ENCODE measurements around the gene IKZF5.

The IKZF5 gene

DNA sequence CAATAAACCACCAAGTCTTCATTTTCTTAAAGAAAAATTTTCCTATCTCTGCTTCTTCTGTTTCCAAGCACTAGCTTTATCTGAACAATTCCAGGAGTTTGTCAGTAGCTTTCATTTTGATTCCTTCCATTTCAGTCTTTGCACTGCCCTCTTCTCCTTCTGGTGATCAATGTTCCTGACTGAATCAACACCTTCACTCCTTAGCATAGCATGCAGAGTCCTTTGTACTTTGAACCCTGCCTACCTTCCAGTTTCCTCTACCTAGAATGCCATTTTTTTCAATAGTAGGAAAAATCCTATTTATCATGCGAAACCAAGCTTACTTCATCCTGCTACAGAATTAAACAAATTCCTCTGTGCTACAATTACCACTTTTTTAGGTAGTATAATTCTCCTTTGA is 52.7 kb downstream of the IKZF5 start:
- TF ChIP-seq, protein P1, sequence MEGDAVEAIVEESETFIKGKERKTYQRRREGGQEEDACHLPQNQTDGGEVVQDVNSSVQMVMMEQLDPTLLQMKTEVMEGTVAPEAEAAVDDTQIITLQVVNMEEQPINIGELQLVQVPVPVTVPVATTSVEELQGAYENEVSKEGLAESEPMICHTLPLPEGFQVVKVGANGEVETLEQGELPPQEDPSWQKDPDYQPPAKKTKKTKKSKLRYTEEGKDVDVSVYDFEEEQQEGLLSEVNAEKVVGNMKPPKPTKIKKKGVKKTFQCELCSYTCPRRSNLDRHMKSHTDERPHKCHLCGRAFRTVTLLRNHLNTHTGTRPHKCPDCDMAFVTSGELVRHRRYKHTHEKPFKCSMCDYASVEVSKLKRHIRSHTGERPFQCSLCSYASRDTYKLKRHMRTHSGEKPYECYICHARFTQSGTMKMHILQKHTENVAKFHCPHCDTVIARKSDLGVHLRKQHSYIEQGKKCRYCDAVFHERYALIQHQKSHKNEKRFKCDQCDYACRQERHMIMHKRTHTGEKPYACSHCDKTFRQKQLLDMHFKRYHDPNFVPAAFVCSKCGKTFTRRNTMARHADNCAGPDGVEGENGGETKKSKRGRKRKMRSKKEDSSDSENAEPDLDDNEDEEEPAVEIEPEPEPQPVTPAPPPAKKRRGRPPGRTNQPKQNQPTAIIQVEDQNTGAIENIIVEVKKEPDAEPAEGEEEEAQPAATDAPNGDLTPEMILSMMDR (conservative IDR thresholded peaks at IDR 0.05) = no peak
- TF ChIP-seq ZFX (IDR thresholded peaks at IDR 0.05) = no peak
- H3K27ac ChIP-seq = no peak overlapping the region

DNA sequence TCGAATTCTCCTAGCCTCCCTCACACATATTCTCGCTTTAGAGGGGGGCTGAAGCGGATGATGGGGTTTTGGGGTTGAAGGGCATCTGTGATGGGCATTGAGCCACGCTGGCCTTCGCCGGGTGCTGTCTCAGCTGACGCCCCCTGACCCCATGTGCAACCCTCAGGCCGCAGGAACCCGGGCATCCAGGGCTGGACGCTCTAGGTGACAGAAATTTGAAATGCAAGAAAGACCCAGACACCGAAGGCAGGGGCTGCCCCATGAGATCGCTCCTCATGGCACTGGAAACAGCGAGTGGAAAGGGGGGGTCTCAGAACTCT is 53.9 kb downstream of the IKZF5 start:
- H3K27ac ChIP-seq = peak overlapping the region; percentile 90
- no peak for TF ChIP-seq ZFX (IDR thresholded peaks at IDR 0.05)
- TF ChIP-seq, protein P1 (conservative IDR thresholded peaks at IDR 0.05) = no peak

DNA sequence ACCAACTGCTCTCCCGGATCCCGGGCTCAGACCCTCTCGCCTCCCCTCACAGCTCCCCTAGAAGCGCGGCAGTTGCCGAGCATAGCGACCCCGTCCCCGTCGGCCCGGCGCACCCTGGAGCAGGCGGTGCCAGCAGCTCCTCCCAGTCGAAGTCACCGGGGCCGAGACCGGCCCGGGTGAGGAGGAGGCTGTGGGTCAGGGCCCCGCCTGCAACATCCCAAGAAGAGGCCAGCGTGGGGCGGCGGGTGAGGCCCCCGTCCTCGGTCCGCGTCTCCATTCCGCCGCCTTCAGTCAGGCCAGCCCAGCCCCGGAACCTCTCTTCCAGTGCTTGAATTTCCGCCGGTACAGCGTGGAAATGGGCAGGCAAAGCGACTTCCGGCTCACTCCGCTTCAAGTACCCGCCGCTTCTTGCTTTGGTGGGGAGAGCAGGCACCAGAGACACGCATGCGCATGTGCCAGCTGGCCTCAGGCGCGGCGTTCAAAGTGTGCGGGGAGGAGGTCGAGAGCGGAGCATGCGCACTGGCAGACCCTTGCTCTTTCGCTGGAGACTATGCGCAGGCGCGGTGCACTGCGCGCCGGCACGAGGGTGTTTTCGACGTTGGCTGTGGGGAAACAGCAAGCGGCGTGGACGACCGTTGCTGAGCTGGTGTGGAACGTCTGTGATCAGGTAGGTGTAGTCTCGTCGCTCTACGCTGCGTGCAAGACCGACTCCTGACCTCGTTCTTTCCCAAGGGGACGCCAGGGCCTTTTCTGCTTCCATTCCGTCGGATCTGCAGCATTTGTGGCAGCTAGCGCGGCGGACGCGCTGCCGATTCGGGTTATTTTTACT is 54.5 kb downstream of the IKZF5 start, which contains the start of gene C10orf88:
Gene C10orf88, minus strand, starts transcription at position 326 of the 829 bp plus-strand sequence. Its CDS starts 49 bp downstream, at position 277.
- TF ChIP-seq ZFX (IDR thresholded peaks at IDR 0.05) = peak; percentile 84
- TF ChIP-seq, protein P1 (conservative IDR thresholded peaks at IDR 0.05) = no peak
- H3K27ac ChIP-seq = peak within 1 kb of the TSS; percentile 90

DNA sequence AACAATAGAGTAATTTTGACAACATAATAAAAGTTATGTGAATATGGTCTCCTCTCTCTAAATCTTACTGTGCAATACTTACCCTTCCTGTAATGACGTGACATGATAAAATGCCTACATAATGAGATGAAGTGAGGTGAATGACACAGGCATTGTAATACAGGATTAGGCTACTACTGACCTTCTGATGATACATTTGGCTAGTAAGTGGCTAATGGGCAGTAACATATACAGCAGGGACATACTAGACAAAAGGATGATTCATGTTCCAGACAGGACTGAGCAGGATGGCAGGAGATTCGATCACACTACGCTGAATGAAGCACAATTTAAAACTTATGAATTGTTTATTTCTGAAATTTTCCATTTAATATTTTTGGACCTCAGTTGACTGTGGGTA is 59.3 kb downstream of the IKZF5 start:
- no peak for TF ChIP-seq ZFX (IDR thresholded peaks at IDR 0.05)
- TF ChIP-seq, protein P1 (conservative IDR thresholded peaks at IDR 0.05) = no peak
- H3K27ac ChIP-seq = no peak overlapping the region

All from C4-2B (cell line).